Uterus (tissue), 4 donors: ENCODE data around the gene SRGAP2B. TPM values are rescaled to one million over a fixed set of nuclear protein-coding genes. Genes with fewer than 3 reads are reported as not detected.
"Not testable (repeated sequence)": the region's sequence is repeated elsewhere in the genome, so short reads cannot be mapped to it uniquely, and the experiment has no call there.

Experiments
- DNase-seq, 2 donors: peaks; one replicate each; pipeline ENCODE4 v3.0.0-alpha.2; 2019 to 2020
- H3K27ac ChIP-seq, 2 donors: fragments of 200-600 bp; sonication (generic); 1 replicate in 1 of 2; 2 replicates in 1 of 2; pipeline ENCODE4 v1.5.1; 2016 to 2018
- H3K27me3 ChIP-seq, 2 donors: fragments of 200-600 bp; sonication (generic); one replicate each; pipeline ENCODE4 v1.5.1; 2018 to 2019; ENCODE audit warnings: control low read depth in 1 of 2
- H3K36me3 ChIP-seq, 2 donors: fragments of 200-600 bp; sonication (generic); one replicate each; pipeline ENCODE4 v1.5.1; 2019; ENCODE audit warnings: control low read depth in 1 of 2
- H3K4me1 ChIP-seq, 2 donors: fragments of 200-600 bp; sonication (generic); one replicate each; pipeline ENCODE4 v1.5.1; 2018 to 2019; ENCODE audit warnings: control low read depth in 1 of 2
- H3K4me3 ChIP-seq, 2 donors: fragments of 200-600 bp; sonication (generic); 1 replicate in 1 of 2; 2 replicates in 1 of 2; pipeline ENCODE4 v1.5.1; 2018 to 2019; ENCODE audit warnings: mild to moderate bottlenecking in 1 of 2
- H3K9me3 ChIP-seq, 2 donors: fragments of 200-600 bp; sonication (generic); one replicate each; pipeline ENCODE4 v1.5.1; 2019; ENCODE audit warnings: control low read depth in 1 of 2
- intact Hi-C: fragments of 100-400 bp; cut with DNase I; formaldehyde crosslinking; loops from one replicate; pipeline ENCODE4 v1.15.1; 2023; ENCODE audit warnings: low total_unique reads
- total RNA-seq, 4 donors: library from RNA; depleted of rRNA in 3 of 4; stranded (reverse); fragments of >200 nt in 3 of 4; gene quantifications; one replicate each; pipeline versions ENCODE4 v1.1.0 to v1.2.4, GENCODE V29; 2014 to 2023
- donor health status: DM: yes; HTN: yes; CAD: no.

Gene SRGAP2B
- total RNA-seq, 4 donors from 2014 or later: 3.1 to 51.3 (median 26.9) TPM

DNA sequence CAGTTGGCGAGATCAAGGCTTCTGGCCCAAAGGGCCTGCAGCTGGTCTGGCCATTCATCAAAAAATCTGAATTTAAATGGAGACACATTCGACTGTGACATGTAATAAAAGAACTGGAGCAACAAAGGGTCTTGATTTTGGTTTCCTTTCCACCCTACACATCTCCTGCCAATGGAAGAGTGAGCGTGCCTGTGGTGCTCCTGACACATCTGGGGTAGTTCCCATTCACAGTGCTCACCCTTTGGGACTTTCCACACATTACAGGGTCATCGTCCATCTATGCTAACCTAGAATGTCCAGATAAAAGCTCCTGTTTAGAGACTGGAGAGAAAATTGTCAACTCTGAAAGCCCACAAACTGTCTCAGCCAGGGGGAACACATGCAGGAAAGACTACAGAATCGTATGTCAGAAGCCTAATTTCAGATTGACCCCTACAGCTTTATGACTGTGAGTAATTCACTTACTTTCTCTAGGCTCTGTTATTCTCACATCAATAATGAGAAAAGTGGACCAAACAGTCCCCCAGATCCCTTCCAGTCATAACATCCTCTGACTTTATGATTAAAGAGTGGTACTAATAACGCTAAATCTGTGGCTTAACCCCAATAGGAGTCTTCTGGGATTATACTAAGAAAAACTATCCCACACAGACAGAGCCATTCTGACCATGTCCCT is 46.8 kb downstream of the SRGAP2B start:
- DNase-seq, H3K27ac ChIP-seq, H3K4me1 ChIP-seq, H3K4me3 ChIP-seq, H3K27me3 ChIP-seq, H3K9me3 ChIP-seq, intact Hi-C loops, H3K36me3 ChIP-seq: not testable (repeated sequence)

GRCh38 chr1:145047553-145047952 is 47.6 kb downstream of the SRGAP2B start:
- DNase-seq, H3K27ac ChIP-seq, intact Hi-C loops: not testable (repeated sequence)

GRCh38 chr1:145045571-145046273 is 49.4 kb downstream of the SRGAP2B start:
- H3K4me3 ChIP-seq, H3K36me3 ChIP-seq, H3K27ac ChIP-seq, H3K27me3 ChIP-seq, H3K4me1 ChIP-seq, intact Hi-C loops, DNase-seq, H3K9me3 ChIP-seq: not testable (repeated sequence)

More at GRCh38 chr1:145047553-145047952, 47.6 kb downstream of the SRGAP2B start:
- H3K27me3 ChIP-seq, H3K9me3 ChIP-seq, H3K4me3 ChIP-seq, H3K4me1 ChIP-seq, H3K36me3 ChIP-seq: not testable (repeated sequence)

DNA sequence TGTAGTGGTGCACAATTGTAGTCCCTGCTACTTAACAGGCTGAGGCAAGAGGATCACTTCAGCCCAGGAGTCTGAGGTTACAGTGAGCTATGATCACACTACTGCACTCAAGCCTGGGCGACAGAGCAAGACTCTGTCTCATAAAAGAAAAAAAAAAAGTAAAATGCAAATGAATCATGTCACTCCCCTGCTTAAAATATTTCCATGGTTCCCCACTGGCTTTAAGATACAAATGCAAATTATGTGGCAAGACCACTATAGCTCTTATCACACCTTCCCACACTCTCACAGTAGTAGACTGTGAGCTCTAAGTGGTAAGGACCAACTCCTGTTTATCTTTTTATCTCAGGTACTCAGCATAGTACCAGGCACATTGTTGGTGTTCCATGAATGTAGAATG is 53.6 kb downstream of the SRGAP2B start:
- H3K27me3 ChIP-seq, H3K4me1 ChIP-seq, DNase-seq, H3K36me3 ChIP-seq, H3K27ac ChIP-seq, intact Hi-C loops, H3K9me3 ChIP-seq, H3K4me3 ChIP-seq: not testable (repeated sequence)

DNA sequence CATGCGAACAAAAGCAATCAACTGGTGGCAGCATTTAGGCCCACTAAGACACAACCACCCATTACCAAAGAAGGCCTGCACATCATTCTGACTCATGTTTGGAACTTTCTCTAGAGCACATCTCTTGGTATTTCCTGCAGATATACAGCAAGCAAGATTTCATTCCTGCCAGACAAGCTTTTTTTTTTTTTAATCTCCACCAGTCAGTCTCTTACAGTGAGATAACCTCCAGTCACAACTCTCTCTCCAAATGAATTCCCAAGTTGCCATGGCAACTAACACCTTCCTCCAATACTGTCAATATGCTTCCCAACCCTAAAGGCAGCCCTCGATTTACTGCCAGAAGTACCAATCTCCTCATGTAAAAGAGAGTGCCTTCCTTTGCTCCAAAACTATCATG is 59.1 kb downstream of the SRGAP2B start:
- H3K36me3 ChIP-seq, H3K27me3 ChIP-seq, DNase-seq, H3K9me3 ChIP-seq, H3K27ac ChIP-seq, intact Hi-C loops, H3K4me3 ChIP-seq, H3K4me1 ChIP-seq: not testable (repeated sequence)

GRCh38 chr1:145033523-145033922 is 61.6 kb downstream of the SRGAP2B start:
- intact Hi-C loops, DNase-seq: not testable (repeated sequence)

DNA sequence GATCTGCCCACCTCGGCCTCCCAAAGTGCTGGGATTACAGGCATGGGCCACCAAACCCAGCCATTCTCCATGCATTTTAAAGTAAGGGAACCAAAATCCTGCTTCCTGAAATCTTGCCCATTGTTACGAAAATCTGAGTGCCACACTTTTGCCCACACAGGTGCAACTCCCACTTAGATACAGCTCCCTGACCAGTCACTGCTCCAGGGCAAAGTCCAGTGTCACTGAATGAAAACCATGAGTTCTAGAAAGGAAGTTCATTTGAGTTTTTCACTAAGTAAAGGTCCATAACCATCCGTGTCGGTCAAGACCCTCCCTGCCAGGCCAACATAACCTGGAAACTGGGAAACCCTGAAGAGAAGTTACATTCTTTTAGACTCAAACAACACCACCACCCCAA is 67.9 kb downstream of the SRGAP2B start:
- H3K27me3 ChIP-seq, H3K4me3 ChIP-seq, DNase-seq, intact Hi-C loops, H3K27ac ChIP-seq, H3K9me3 ChIP-seq, H3K36me3 ChIP-seq, H3K4me1 ChIP-seq: not testable (repeated sequence)

More at GRCh38 chr1:145033523-145033922, 61.6 kb downstream of the SRGAP2B start:
- not testable (repeated sequence) for H3K4me1 ChIP-seq, H3K27me3 ChIP-seq, H3K36me3 ChIP-seq, H3K4me3 ChIP-seq, H3K9me3 ChIP-seq, H3K27ac ChIP-seq

GRCh38 chr1:145025286-145025685 is 69.8 kb downstream of the SRGAP2B start:
- intact Hi-C loops, DNase-seq, H3K4me3 ChIP-seq, H3K9me3 ChIP-seq, H3K27ac ChIP-seq, H3K27me3 ChIP-seq, H3K36me3 ChIP-seq, H3K4me1 ChIP-seq: not testable (repeated sequence)

- H3K27me3 ChIP-seq, H3K9me3 ChIP-seq, H3K27ac ChIP-seq, H3K4me1 ChIP-seq, DNase-seq, H3K36me3 ChIP-seq, intact Hi-C loops, H3K4me3 ChIP-seq: not testable (repeated sequence)
These were observed 72.9 kb downstream of the SRGAP2B start for GRCh38 chr1:145022259-145022658.

DNA sequence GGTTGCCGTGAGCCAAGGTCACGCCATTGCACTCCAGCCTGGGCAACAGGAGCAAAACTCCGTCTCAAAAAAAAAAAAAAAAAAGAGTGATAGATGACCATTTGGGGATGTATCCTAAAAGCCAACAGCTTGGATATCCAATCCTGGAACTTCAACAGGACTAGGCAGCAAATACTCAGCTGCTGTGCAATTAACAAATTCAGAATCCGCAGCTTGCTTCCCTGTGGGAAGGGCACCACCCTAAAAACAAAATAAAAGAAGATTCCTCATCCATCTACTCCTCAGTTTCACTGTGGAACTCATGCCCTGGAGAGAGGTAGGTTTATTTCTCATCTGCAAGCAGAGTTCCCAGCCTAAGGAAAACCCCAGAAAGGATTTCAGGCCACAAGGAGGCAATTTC is 73.4 kb downstream of the SRGAP2B start:
- DNase-seq, intact Hi-C loops, H3K36me3 ChIP-seq, H3K9me3 ChIP-seq, H3K27me3 ChIP-seq, H3K4me1 ChIP-seq, H3K4me3 ChIP-seq, H3K27ac ChIP-seq: not testable (repeated sequence)

- H3K27me3 ChIP-seq, H3K4me1 ChIP-seq, H3K4me3 ChIP-seq, H3K9me3 ChIP-seq, DNase-seq, intact Hi-C loops, H3K27ac ChIP-seq, H3K36me3 ChIP-seq: not testable (repeated sequence)
These were observed 75.4 kb downstream of the SRGAP2B start for GRCh38 chr1:145019709-145020108.

GRCh38 chr1:145017725-145018124 is 77.4 kb downstream of the SRGAP2B start:
- intact Hi-C loops, H3K36me3 ChIP-seq, H3K9me3 ChIP-seq, H3K4me3 ChIP-seq, H3K4me1 ChIP-seq, DNase-seq, H3K27ac ChIP-seq, H3K27me3 ChIP-seq: not testable (repeated sequence)

- H3K4me3 ChIP-seq, H3K4me1 ChIP-seq, H3K27ac ChIP-seq, DNase-seq, H3K27me3 ChIP-seq, intact Hi-C loops, H3K36me3 ChIP-seq, H3K9me3 ChIP-seq: not testable (repeated sequence)
These were observed 78.7 kb downstream of the SRGAP2B start for GRCh38 chr1:145016492-145016862.
